GM12878 (cell line): ENCODE results near the gene BORCS8. TPM values are rescaled to one million over a fixed set of nuclear protein-coding genes. Genes with fewer than 3 reads are reported as not detected.
A peak's percentile ranks its signal among the peaks of the same experiment; 100 is the strongest.

Experiments used
- CBX3 ChIP-seq: fragments of 200-600 bp; sonication (generic); IDR thresholded peaks from 2 replicates; pipeline ENCODE4 v1.6.1; 2016; ENCODE audit warnings: low read depth, borderline replicate concordance
- CUX1 ChIP-seq: IDR thresholded peaks from 2 replicates; pipeline ENCODE4 v1.6.1; 2012; ENCODE audit warnings: improper control_type of control experiment, low read depth, low read length; ENCODE audit not compliant: insufficient replicate concordance
- ESRRA ChIP-seq: IDR thresholded peaks from 2 replicates; pipeline ENCODE4 v1.6.1; 2012; ENCODE audit warnings: mild to moderate bottlenecking, low read length, improper control_type of control experiment
- HCFC1 ChIP-seq: fragments of 150-350 bp; IDR thresholded peaks from 2 replicates; pipeline ENCODE4 v1.6.1; 2014; ENCODE audit warnings: low read length
- IRF4 ChIP-seq: IDR thresholded peaks from 2 replicates; pipeline ENCODE4 v1.6.1; 2011; ENCODE audit warnings: low read depth, low read length
- LARP7 ChIP-seq: fragments of 450-650 bp; IDR thresholded peaks from 2 replicates; pipeline ENCODE4 v1.6.1; 2017; ENCODE audit warnings: mild to moderate bottlenecking
- MEF2B ChIP-seq: fragments of 450-650 bp; IDR thresholded peaks from 2 replicates; pipeline ENCODE4 v1.6.1; 2018; ENCODE audit warnings: mild to moderate bottlenecking, moderate library complexity; ENCODE audit not compliant: partially characterized antibody, poor library complexity, severe bottlenecking
- MLLT1 ChIP-seq: fragments of 450-650 bp; IDR thresholded peaks from 2 replicates; pipeline ENCODE4 v1.6.1; 2016; ENCODE audit warnings: mild to moderate bottlenecking
- POLR2AphosphoS5 ChIP-seq: IDR thresholded peaks from 2 replicates; pipeline ENCODE4 v1.6.1; 2011; ENCODE audit warnings: mild to moderate bottlenecking, low read length, inconsistent platforms
- PRDM15 ChIP-seq: fragments of 450-650 bp; formaldehyde crosslinking; IDR thresholded peaks from 2 replicates; pipeline ENCODE4 v1.4.0; 2020; ENCODE audit warnings: mild to moderate bottlenecking, moderate library complexity
- RELA ChIP-seq: fragments of 450-650 bp; IDR thresholded peaks from 2 replicates; pipeline ENCODE4 v1.8.0; 2014; ENCODE audit warnings: borderline replicate concordance; ENCODE audit not compliant: partially characterized antibody
- SP1 ChIP-seq: IDR thresholded peaks from one replicate; pipeline ENCODE4 v1.6.1; 2011; ENCODE audit warnings: low read depth, low read length
- TARDBP ChIP-seq: IDR thresholded peaks from 2 replicates; pipeline ENCODE4 v1.6.1; 2016; ENCODE audit warnings: borderline replicate concordance
- TCF12 ChIP-seq: IDR thresholded peaks from 2 replicates; pipeline ENCODE4 v1.6.1; 2011; ENCODE audit warnings: low read depth, mild to moderate bottlenecking, low read length
- TCF7 ChIP-seq: IDR thresholded peaks from 2 replicates; pipeline ENCODE4 v1.6.1; 2014; ENCODE audit warnings: antibody characterized with exemption, borderline replicate concordance
- WRNIP1 ChIP-seq: IDR thresholded peaks from 2 replicates; pipeline ENCODE4 v1.6.1; 2011; ENCODE audit warnings: low read depth, low read length, improper control_type of control experiment, borderline replicate concordance
- ZBTB33 ChIP-seq: fragments of 450-650 bp; IDR thresholded peaks from 2 replicates; pipeline ENCODE4 v1.6.1; 2017; ENCODE audit warnings: mild to moderate bottlenecking
- ZNF24 ChIP-seq: fragments of 450-650 bp; IDR thresholded peaks from 2 replicates; pipeline ENCODE4 v1.6.1; 2017; ENCODE audit warnings: antibody characterized with exemption, mild to moderate bottlenecking
- ZSCAN29 ChIP-seq: fragments of 450-650 bp; IDR thresholded peaks from 2 replicates; pipeline ENCODE4 v1.6.1; 2017; ENCODE audit warnings: mild to moderate bottlenecking, moderate library complexity
- ZZZ3 ChIP-seq: IDR thresholded peaks from 2 replicates; pipeline ENCODE4 v1.6.1; 2011; ENCODE audit warnings: low read depth; ENCODE audit not compliant: control insufficient read depth, insufficient read length
- polyA plus RNA-seq, 11 experiments: library from polyadenylated mRNA; depleted of rRNA in 4 of 11; unstranded in 6 of 11; stranded (reverse) in 5 of 11; fragments of >200 nt; fragmentation: Nextera tagmentation in 4 of 11; fragmentation: Illumina TruSeq in 1 of 11; extraction: Ambion mirVana in 4 of 11; extraction: Trizol in 1 of 11; gene quantifications; 1 replicate in 1 of 11; 2 replicates in 10 of 11; pipeline versions ENCODE4 v1.2.1 to v1.2.3, GENCODE V29; 2011 to 2016; ENCODE audit warnings: inconsistent platforms in 2 of 11, missing spikeins in 2 of 11, low read depth in 1 of 11
- total RNA-seq, 4 experiments: library from RNA; depleted of rRNA in 3 of 4; stranded (reverse); fragments of >200 nt in 3 of 4; fragmentation: Illumina TruSeq in 1 of 4; extraction: Trizol in 1 of 4; gene quantifications; 2 replicates each; pipeline versions ENCODE4 v1.2.1 to v1.2.3, GENCODE V29; 2013 to 2021

Gene BORCS8
- total and polyA plus RNA-seq, 10 of the 15 experiments (the other 5 are each of a cell fraction or from before 2014, with no cell fraction given) = 3.7 to 40.3 (median 23.4) TPM

GRCh38 chr19:19151418-19151817, 40.5 kb downstream of the BORCS8 start (continued):
- TF ChIP-seq CUX1 (no peak), RELA (peak; percentile 7), IRF4 (no peak), WRNIP1 (no peak), TCF7 (no peak), MEF2B (peak; percentile 66), ZBTB33 (no peak), ZZZ3 (no peak), SP1 (peak; percentile 30), POLR2AphosphoS5 (no peak), HCFC1 (no peak), PRDM15 (no peak), MLLT1 (0 out of 2 replicates have a peak, but pooled peaks have one; percentile 17), ESRRA (no peak), LARP7 (peak; percentile 66; the same call in 1 of the 2 replicates), ZNF24 (no peak), TARDBP (0 out of 2 replicates have a peak, but pooled peaks have one; percentile 14), TCF12 (0 out of 2 replicates have a peak, but pooled peaks have one; percentile 26), ZSCAN29 (no peak), CBX3 (no peak)
